Activated CD4-positive, CD25-positive, alpha-beta regulatory T cell treated with anti-CD3 and anti-CD28 coated beads, Interleukin-2, amount 50 U/mL, for 72 hours (primary cell): ENCODE results near the gene HELLS.
"Not testable (repeated sequence)": the region's sequence is repeated elsewhere in the genome, so short reads cannot be mapped to it uniquely, and the experiment has no call there.

Experiments used
- DNase-seq: peaks from one replicate; pipeline ENCODE4 v3.0.0; 2021

Gene HELLS

DNA sequence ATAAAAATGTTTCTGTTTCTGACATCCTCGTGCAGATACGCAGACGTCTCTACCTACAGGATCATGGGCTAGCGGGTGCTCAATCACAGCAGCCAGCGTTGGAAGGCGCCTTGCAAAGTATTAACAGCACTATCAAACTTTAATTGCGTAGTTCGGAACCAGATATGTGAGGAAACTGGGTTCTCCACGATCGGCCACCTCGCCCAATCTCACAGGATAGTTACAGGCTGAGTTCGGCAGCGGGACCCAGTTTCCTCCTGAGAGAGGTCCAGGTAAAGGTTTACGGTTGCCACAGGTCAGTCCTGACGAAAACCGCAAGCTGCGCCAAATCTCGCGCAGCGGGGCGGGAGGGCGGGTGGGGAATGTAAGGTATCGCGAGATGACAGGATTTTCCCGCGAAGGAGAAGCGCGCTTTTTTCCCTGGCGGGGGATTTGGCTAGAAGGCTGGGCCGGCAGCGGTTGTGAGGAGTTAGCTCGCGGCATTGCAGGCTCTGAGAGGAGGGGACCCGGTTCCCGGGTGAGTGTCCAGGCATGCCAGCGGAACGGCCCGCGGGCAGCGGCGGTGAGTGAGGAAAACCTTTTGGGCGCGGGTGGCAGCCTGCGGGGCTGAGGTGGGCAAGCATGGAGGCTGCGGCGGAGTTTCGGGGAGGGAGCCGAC is at the start of gene HELLS:
Gene HELLS (plus strand): TSS at position 398 of the 658 bp plus-strand sequence. CDS start 134 bp downstream, at position 532.
- DNase-seq, result peak; percentile 74

- DNase-seq, result no peak
Measured at GRCh38 chr10:94496010-94496409, 49.6 kb upstream of the HELLS start.

DNA sequence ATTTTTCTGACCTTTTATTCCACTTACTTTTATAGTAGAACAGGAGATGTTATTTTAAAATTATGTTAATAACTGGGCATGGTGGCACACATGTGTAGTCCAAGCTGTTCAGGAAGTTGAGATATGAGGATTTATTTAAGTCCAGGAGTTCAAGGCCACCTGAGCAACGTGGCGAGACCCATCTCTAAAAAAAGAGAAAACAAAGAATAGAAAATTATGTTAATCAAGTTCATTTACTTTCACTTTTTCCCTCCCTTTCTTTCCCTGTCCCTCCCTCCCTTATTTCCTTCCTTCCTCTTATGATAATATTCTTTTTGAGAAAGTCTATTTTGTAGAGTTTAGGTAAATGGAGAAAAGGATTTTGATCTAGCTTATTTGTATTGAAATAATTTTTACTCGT is 48.9 kb upstream of the HELLS start:
- DNase-seq, result no peak

- no peak for DNase-seq
Measured at GRCh38 chr10:94500063-94500462, 45.5 kb upstream of the HELLS start.

- DNase-seq, result no peak
Measured at GRCh38 chr10:94521276-94522250, 24.0 kb upstream of the HELLS start.

DNA sequence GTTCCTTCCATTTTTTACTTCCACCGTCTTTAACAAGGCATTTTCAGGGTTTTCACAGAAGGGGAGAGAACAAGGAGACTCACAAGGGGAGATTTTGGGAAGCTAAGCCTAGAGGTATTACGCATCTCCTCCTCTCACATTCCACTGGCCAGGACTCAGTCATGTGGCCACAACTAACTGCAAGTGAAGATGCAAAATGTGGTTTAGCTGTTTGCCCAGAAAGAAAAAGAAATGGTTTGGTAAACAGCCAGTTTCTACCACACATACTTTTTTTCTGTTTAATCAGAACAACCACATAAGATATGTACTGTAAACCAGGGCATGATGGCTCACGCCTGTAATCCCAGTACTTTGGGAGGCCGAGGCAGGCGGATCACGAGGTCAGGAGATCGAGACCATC is 21.4 kb upstream of the HELLS start:
- DNase-seq, result no peak

GRCh38 chr10:94524711-94525110 is 20.9 kb upstream of the HELLS start:
- no peak for DNase-seq

DNA sequence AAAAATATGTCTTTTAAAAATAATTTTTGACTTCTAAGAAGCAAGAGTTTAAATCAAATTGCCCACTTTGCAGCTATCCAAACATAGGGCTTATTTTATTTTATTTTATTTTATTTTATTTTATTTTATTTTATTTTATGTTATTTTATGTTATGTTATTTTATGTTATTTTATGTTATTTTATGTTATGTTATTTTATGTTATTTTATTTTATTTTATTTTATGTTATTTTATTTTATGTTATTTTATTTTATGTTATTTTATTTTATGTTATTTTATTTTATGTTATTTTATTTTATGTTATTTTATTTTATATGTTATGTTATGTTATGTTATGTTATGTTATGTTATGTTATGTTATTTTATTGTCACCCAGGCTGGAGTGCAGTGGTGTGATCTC is 14.0 kb upstream of the HELLS start:
- DNase-seq, result not testable (repeated sequence)

DNA sequence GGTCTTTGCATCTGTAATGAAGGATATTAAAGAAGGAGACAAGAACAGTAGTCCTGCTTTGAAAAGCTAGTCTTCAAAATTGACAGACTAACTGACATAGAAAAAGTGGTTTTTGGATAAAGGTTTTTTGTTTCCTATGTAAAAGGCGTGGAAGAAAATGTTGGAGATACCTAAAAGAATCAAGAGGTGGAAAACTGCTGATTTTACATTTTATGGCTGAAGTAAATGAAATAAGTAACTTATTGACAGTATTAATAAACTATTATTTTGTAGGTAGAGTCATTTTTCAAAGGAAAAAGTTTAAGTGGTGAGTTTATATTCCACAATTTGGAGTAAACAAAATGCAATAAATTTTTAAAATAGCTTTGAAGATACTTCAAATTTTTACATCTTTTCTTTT is 12.6 kb upstream of the HELLS start:
- no peak for DNase-seq

DNA sequence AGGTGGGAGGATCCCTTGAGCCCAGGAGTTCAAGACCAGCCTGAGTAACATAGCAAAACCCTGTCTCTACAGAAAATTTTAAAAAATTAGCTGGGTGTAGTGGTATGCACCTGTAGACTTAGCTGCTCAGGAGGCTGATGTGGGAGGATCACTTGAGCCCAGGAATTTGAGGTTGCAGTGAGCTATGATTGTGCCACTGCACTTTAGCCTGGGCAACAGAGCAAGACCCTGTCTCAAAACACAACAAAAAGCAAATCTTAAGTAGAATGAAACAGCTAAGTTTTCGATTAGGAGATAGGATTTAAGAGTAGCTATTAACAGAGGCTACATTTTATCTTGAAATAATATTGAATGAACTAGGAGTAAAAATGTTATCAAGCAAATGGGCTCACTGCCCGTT is 3.3 kb upstream of the HELLS start:
- not testable (repeated sequence) for DNase-seq

- DNase-seq, result no peak
Measured at GRCh38 chr10:94546049-94546900, 687 bp downstream of the HELLS start.

DNA sequence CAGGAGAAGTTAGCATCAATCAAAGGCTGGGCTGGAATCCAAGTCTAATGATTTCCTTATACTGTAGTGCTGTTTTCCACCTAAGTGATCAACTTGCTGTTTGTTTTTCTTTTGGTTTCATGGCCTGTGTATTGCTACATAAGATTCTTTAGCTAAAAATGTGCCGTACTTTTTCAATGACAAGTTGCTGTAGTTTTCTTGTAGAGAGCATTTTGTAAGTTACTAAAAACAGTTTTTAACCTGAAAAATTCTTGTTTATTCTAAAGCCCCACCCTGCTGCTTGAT is 1.3 kb downstream of the HELLS start:
- no peak for DNase-seq

- DNase-seq, result no peak
Measured at GRCh38 chr10:94549221-94549620, 3.6 kb downstream of the HELLS start.

GRCh38 chr10:94567714-94568307 is 22.2 kb downstream of the HELLS start:
- not testable (repeated sequence) for DNase-seq

DNA sequence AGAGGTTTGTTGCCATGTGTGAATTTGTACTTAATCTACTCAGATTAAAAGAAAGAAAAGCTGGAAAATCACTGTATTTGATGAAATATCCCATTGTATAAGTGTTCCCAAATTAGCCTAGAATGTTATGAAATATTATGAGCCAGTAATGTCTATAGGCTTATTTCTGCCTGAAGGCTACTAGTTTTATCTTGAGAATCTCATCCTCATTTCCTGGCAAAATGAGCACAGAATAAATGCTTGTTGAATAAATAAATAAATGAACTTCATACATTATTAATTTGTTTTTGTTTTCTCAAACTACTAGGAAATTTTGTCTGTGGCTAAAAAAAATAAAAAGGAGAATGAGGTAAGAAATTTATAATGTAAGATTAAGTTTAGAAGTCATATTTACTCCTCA is 25.5 kb downstream of the HELLS start:
- no peak for DNase-seq

GRCh38 chr10:94571528-94571927 is 25.9 kb downstream of the HELLS start:
- DNase-seq, result no peak

DNA sequence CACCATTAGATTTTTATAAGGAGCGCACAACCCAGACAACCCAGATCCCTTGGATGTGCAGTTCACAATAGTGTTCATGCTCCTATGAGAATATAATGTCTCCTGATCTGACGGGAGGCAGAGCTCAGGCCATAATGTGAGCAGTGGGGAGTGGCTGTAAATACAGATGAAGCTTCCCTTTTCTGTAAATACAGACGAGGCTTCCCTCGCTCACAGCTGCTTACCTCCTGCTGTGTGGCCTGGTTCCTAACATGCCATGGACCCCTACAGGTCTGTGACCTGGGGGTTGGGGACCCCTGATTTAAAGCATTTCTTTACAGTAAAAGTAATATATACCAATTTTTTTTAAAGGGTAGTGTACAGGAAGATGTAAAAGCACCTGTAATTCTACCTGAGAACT is 33.2 kb downstream of the HELLS start:
- no peak for DNase-seq

DNA sequence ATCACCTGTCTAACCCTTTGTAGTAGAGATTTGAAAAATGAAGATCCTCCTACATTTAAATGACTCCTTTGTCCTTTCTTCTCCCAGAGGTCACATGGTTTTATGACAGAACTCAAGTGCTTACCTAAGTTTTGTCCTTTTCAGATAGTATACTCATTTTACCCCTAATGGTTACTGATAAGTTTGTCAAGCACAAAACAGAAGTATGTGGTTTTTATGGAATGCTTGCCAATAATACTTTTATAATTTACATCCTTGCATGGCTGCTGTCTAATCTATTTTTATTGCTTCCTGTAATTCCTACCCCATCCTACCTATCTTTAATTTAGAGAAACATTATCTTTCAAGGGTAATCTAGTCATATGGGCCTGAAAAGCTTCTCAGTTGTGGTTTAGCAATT is 37.5 kb downstream of the HELLS start:
- DNase-seq, result no peak

GRCh38 chr10:94591461-94592205 is 46.0 kb downstream of the HELLS start:
- DNase-seq, result no peak

- DNase-seq, result no peak
Measured at GRCh38 chr10:94602729-94603515, 57.3 kb downstream of the HELLS start.

DNA sequence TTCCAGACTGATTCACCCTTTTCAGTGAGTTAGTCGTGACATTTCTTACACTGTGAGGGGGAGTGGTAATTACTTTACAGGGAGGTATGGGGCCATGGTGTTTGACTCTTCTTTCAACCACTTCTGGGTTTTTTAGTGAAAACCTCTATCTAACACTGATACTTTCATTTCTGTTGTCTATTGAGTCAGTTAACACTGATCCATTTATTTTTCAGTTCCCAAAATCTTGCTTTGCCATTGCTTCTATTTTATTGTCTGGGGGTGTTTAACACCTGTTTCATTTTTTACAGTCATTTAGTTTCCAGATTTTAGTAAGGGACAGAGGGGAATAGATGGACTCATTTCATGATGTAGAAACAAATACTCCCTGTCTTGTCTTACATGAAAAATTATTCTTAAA is 61.5 kb downstream of the HELLS start:
- DNase-seq, result no peak
